KOPT-K1 (cell line): ENCODE data around the gene FSIP1.

Experiments used
- H3K27ac ChIP-seq: fragments of 200-600 bp; sonication (generic); 2 replicates; pipeline ENCODE4 v1.5.1; 2016; ENCODE audit warnings: antibody characterized with exemption, mild to moderate bottlenecking, low read depth, low read length; ENCODE audit not compliant: poor library complexity, severe bottlenecking
- H3K36me3 ChIP-seq: fragments of 200-600 bp; sonication (generic); 2 replicates; pipeline ENCODE4 v1.5.1; 2017; ENCODE audit warnings: antibody characterized with exemption, mild to moderate bottlenecking, low read length, moderate library complexity; ENCODE audit not compliant: insufficient read depth
- H3K9me3 ChIP-seq: fragments of 200-600 bp; sonication (generic); 2 replicates; pipeline ENCODE4 v1.5.1; 2017; ENCODE audit warnings: antibody characterized with exemption, low read length, mild to moderate bottlenecking; ENCODE audit not compliant: insufficient read depth, poor library complexity, severe bottlenecking

Gene FSIP1

GRCh38 chr15:39785139-39785538, 2.5 kb upstream of the FSIP1 start:
- H3K36me3 ChIP-seq: 0 out of 2 replicates have a peak, but pooled peaks cover 14% of the 10 kb centered on the region
- H3K27ac ChIP-seq: no peak overlapping the region
- no peaks in the 10 kb centered on the region for H3K9me3 ChIP-seq

- no peak overlapping the region for H3K27ac ChIP-seq
- H3K36me3 ChIP-seq: 0 out of 2 replicates have a peak, but pooled peaks cover 14% of the 10 kb centered on the region
- H3K9me3 ChIP-seq: no peaks in the 10 kb centered on the region
Observed at GRCh38 chr15:39784638-39785037, 2.0 kb upstream of the FSIP1 start.

DNA sequence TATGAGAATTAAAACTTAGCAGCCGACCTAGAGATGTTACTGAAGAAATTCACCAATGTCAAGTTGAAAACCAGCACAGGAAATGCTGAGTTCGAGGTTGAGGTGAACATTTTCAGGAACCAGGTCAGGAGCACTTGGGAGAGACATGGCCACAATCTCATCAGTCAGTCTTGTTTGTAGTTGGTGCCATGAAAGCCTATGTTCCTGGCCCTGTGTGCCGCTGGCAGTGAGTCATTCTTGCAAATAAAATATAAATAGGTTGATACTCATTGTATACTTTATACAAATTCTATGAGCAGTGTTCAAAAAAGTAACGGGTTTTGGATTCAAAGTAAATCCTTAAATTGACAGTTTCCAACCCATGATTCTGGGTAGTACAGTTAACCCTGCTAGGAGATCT, 1.5 kb upstream of the FSIP1 start:
- no peaks in the 10 kb centered on the region for H3K9me3 ChIP-seq
- H3K27ac ChIP-seq: peak overlapping the region; percentile 71

DNA sequence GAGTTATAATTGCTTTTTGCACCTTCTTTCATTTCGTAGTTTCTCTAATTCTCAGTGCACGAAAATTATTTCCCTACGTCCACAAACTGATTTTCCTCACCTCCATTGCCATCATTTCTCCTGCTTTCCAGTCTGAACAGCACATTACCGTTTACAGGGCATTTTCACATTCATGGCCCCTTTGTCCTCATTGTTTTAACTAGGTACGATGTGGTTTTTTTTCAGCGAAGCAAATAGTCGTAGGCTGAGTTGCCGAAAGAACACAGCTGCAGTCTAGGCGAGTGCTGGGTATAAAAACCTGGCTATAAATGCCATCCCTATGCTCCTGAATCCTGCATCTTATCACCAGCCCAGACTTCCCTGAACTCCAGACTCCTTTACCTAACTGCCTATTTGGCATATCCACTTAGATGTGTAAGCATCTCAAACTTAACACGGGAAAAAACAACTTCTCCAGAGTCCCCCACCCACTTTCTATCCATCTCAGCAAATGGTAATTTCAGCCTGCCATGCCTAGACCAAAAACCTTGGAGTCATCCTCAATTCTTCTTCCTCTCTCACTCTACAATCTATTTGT, 691 bp upstream of the FSIP1 start:
- Histone ChIP-seq H3K9me3 (no peaks in the 10 kb centered on the region), H3K36me3 (0 out of 2 replicates have a peak, but pooled peaks cover 14% of the 10 kb centered on the region), H3K27ac (peak overlapping the region; percentile 71)

More for the DNA sequence above, 1.5 kb upstream of the FSIP1 start:
- 0 out of 2 replicates have a peak, but pooled peaks cover 14% of the 10 kb centered on the region for H3K36me3 ChIP-seq

GRCh38 chr15:39781967-39782302, 706 bp downstream of the FSIP1 start:
- Histone ChIP-seq H3K36me3 (0 out of 2 replicates have a peak, but pooled peaks cover 14% of the 10 kb centered on the region), H3K27ac (peak overlapping the region; percentile 49), H3K9me3 (no peaks in the 10 kb centered on the region)

DNA sequence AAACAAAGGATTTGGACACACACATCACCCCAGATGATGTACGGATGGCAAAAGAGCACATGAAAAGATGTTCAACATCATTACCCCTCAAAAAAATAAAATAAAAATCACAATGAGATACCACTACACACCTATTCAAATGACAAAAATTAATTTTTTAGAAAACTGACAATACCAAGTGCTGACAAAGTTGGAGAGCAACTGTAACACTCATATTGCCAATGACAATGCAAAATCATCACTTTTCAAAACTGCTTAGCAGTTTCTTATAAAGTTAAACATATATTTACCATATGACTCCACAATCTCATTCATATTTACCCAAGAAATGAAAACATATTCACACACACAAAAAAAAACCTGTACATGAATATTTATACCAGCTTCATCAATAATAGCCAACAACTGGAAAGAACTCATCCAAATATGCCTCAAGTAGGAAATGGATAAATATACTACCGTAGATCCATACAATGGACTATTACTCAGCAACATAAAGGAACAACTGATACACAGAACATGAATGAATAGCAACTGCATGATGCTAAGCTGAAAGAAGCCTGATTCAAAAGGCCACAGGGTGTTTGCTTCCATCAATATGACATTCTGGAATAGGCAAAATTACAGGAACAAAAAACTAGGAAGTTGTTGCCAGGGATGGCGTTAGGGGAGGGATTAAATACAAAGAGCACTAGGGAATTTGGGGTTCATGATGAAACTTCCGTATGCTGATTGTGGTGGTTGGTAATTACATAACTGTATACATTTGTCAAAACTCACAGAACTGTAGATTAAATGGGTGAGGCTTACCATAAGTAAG, 1.3 kb downstream of the FSIP1 start:
- Histone ChIP-seq H3K36me3 (0 out of 2 replicates have a peak, but pooled peaks cover 13% of the 10 kb centered on the region), H3K9me3 (no peaks in the 10 kb centered on the region), H3K27ac (no peak overlapping the region)

DNA sequence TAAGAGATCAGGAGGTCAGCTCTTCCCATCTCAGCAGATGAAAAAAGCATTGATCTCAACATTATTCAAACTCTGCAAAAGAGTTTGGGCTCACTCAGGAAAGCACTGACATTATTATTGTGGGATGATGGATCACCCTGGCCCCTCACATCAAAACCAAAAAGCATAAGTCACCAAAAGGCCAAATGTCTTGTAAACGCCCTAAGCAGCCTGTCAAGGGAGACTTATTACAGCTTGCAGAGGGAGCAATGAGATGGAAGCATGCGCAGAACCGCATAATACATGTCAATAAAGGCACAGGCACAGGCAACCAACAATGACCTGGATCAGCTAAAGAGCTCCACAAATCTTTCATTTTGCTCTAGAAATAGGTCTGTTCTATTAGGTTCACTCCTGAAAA, 4.6 kb downstream of the FSIP1 start:
- no peaks in the 10 kb centered on the region for H3K9me3 ChIP-seq
- no peak overlapping the region for H3K27ac ChIP-seq
- H3K36me3 ChIP-seq: no peaks in the 10 kb centered on the region

DNA sequence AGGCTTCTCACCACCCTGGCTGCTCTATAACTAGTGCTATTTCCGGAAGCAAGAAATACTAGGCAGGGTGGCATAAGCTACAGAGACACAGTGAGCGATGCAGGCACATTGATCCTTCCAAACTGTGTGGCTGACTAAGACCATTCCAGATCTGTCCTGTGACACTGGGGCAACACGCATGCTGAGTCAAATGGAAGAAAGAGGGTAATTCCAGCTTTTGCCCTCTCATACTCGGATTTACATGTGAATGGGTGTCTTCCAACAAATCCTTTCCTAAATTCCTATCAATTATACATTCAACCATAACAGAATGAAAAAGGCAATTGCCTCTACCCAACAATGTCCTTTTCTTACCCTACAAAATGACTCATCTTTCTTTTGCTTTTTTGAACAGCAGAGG, 5.1 kb downstream of the FSIP1 start:
- Histone ChIP-seq H3K27ac (no peak overlapping the region), H3K9me3 (no peaks in the 10 kb centered on the region)

GRCh38 chr15:39776068-39776467, 6.6 kb downstream of the FSIP1 start:
- Histone ChIP-seq H3K9me3 (no peaks in the 10 kb centered on the region), H3K36me3 (no peaks in the 10 kb centered on the region), H3K27ac (no peak overlapping the region)

More for the DNA sequence above, 5.1 kb downstream of the FSIP1 start:
- H3K36me3 ChIP-seq: no peaks in the 10 kb centered on the region

- Histone ChIP-seq H3K9me3 (no peaks in the 10 kb centered on the region), H3K27ac (peak overlapping the region; percentile 63), H3K36me3 (no peaks in the 10 kb centered on the region)
Observed at GRCh38 chr15:39774688-39775267, 7.9 kb downstream of the FSIP1 start.

DNA sequence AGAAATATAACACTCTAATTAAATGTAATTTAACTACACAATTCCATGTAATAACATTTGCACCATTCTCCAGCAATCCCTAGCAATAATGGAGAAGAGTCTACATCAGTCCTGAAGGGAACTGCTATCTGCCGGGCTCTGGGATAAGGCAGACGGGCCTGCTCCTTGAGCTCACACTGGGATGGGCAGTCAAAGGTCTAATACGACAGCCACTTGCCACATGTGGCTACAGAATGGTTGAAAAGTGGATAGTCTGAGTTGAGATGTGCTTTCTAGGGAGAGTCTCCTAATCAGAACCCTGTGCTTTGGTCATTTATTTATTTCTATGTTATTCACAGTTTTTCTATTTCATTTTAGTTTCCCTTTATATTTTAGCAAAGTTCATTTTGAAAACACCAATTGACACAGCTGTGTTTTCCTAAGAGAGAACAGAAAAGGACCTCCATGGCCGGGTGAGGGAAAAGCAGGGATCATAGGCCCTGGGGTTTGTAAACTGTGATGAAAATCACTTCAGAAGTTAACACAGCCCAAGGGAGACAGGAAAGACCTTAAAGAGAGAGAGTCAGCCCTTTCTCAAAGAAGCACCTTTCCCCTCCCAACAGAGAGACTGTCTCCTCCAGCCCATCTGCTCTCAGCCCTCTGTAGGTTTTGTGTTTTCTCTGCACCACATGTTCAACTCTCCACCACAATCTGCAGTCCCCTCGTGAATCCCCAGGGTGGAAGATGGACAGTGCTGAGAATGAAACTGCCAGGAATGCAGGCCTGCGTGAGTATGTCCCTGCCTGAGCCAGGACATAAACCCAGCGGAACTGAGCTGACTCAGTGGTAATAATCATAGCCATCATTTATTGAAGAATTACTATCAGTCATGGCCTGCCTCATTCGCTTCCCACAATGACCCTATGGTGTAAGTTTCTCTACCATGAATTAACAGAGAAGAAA, 11.6 kb downstream of the FSIP1 start:
- Histone ChIP-seq H3K9me3 (no peaks in the 10 kb centered on the region), H3K27ac (peak overlapping the region; percentile 70), H3K36me3 (no peaks in the 10 kb centered on the region)

DNA sequence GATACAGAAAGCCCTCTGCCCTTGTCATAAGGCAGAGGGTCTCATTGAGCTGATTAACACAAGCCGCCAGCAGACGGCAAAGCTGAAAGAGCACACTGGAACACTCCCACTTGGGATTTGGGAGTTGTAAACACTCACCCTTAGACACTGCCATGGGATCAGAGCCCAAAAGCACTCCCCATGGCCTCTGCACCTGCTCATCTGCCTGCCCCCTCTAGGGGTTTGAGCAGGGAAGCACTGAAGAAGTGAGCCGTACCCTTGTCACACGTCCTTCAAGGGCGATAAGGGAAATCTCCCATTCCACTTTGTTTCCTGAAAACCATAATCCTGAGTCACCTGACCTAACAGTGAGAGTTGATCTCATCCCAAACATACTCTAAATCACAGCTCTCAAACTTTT, 14.7 kb downstream of the FSIP1 start:
- Histone ChIP-seq H3K27ac (no peak overlapping the region), H3K9me3 (no peaks in the 10 kb centered on the region), H3K36me3 (no peaks in the 10 kb centered on the region)

DNA sequence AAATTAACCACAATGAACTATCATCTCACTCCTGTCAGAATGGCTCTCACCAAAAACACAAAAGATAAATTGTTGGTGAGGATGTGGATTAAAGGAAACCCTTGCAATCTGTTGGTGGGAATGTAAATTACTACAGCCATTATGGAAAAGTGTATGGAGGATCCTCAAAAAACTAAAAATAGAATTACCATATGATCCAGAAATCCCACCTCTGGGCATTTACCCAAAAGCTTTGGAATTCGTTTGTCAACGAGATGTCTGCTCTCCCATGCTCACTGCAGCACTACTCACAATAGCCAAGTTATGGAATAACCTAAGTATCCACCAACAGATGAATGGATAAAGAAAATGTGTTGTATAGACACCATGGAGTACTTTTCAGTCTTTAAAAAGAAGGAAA, 21.6 kb downstream of the FSIP1 start:
- Histone ChIP-seq H3K36me3 (no peaks in the 10 kb centered on the region), H3K9me3 (no peaks in the 10 kb centered on the region), H3K27ac (no peak overlapping the region)

GRCh38 chr15:39756806-39757522, 25.7 kb downstream of the FSIP1 start:
- H3K36me3 ChIP-seq: no peaks in the 10 kb centered on the region
- no peaks in the 10 kb centered on the region for H3K9me3 ChIP-seq
- no peak overlapping the region for H3K27ac ChIP-seq
